Lung (tissue), 12 donors: ENCODE data around the gene LYPD3. TPM values are rescaled to one million over a fixed set of nuclear protein-coding genes. Genes with fewer than 3 reads are reported as not detected.

Experiments used
- ATAC-seq: fragments of 200-7000 bp; cut with Tn5 transposase; one replicate; pipeline ENCODE4 v1.9.1; 2020; ENCODE audit warnings: moderate number of reproducible peaks; ENCODE audit not compliant: insufficient read depth, low FRiP score
- DNase-seq, 3 donors: peaks; one replicate each; pipeline ENCODE4 v3.0.0-alpha.2; 2013 to 2017
- H3K27ac ChIP-seq, 2 donors: one replicate each; pipeline ENCODE4 v1.5.1; 2013; ENCODE audit warnings: mild to moderate bottlenecking in 2 of 2, moderate library complexity in 2 of 2, control low read depth in 1 of 2, inconsistent platforms in 1 of 2, low read depth in 1 of 2, low read length in 1 of 2
- H3K27me3 ChIP-seq, 3 donors: one replicate each; pipeline ENCODE4 v1.5.1; 2013; ENCODE audit warnings: low read length in 2 of 3; ENCODE audit not compliant: control insufficient read depth in 3 of 3, insufficient read depth in 3 of 3
- H3K36me3 ChIP-seq, 4 donors: one replicate each; pipeline ENCODE4 v1.5.1; 2013; ENCODE audit warnings: low read length in 4 of 4, mild to moderate bottlenecking in 1 of 4, moderate library complexity in 1 of 4; ENCODE audit not compliant: control insufficient read depth in 4 of 4, insufficient read depth in 4 of 4
- H3K4me1 ChIP-seq, 5 donors: one replicate each; pipeline ENCODE4 v1.5.1; 2013; ENCODE audit warnings: low read length in 5 of 5, mild to moderate bottlenecking in 2 of 5, moderate library complexity in 1 of 5; ENCODE audit not compliant: control insufficient read depth in 5 of 5, insufficient read depth in 5 of 5
- H3K4me3 ChIP-seq: one replicate; pipeline ENCODE4 v1.5.1; 2013; ENCODE audit warnings: mild to moderate bottlenecking, control low read depth, moderate library complexity
- H3K9ac ChIP-seq, 2 donors: one replicate each; pipeline ENCODE4 v1.5.1; 2013; ENCODE audit warnings: low read length in 2 of 2, control low read depth in 1 of 2; ENCODE audit not compliant: insufficient read depth in 1 of 2
- H3K9me3 ChIP-seq, 4 donors: one replicate each; pipeline ENCODE4 v1.5.1; 2013; ENCODE audit warnings: low read length in 3 of 4, mild to moderate bottlenecking in 1 of 4, moderate library complexity in 1 of 4; ENCODE audit not compliant: control insufficient read depth in 4 of 4, insufficient read depth in 3 of 4
- CTCF ChIP-seq: IDR thresholded peaks from 2 replicates; pipeline ENCODE4 v1.5.1; 2012; ENCODE audit warnings: mild to moderate bottlenecking; ENCODE audit errors: control extremely low read depth, extremely low read depth
- WGBS, 2 donors: extraction: QIAGEN DNeasy Blood & Tissue Kit; methylation state at CpG; one replicate each; pipeline ENCODE4 v1.1.7; 2013; 5-methylcytosine and 5-hydroxymethylcytosine counted together
- polyA plus RNA-seq, 2 donors: library from polyadenylated mRNA; stranded (reverse); fragments of 200-250 nt; gene quantifications; one replicate each; pipeline ENCODE4 v1.2.1, GENCODE V29; 2013
- total RNA-seq, 2 donors: library from RNA; depleted of rRNA in 1 of 2; stranded (reverse); fragments of >200 nt in 1 of 2; gene quantifications; one replicate each; pipeline ENCODE4 v1.2.1, GENCODE V29; 2014 to 2021
- donor health status: control.
- donor health status: control.
- donor health status: Bipolar disorder and iron deficiency.
- donor health status: healthy.
- donor health status: DM: yes; HTN: yes; CAD: no.

LYPD3 gene
- total and polyA plus RNA-seq, 4 donors = 0.28 to 1.7 (median 0.95) TPM

- WGBS, 2 donors = 97 to 100% methylated on average over 7 of the region's 7 CpGs
- Histone ChIP-seq H3K27me3 (no peaks in the 10 kb centered on the region), H3K36me3 (peaks cover 0 to 14% (median 6%) of the 10 kb centered on the region in 4 donors), H3K4me1 (peaks cover 0 to 23% (median 3%) of the 10 kb centered on the region in 5 donors), H3K4me3 (no peak overlapping the region), H3K27ac (no peak overlapping the region), H3K9me3 (no peaks in the 10 kb centered on the region), H3K9ac (no peak overlapping the region)
- no peak for TF ChIP-seq CTCF
- DNase-seq (no peak), ATAC-seq (no peak)
Measured at GRCh38 chr19:43496960-43497359, 31.6 kb upstream of the LYPD3 start.

GRCh38 chr19:43495082-43495481 lies 29.7 kb upstream of the LYPD3 start:
- DNase-seq = no peak

GRCh38 chr19:43490759-43491158 lies 25.4 kb upstream of the LYPD3 start:
- no peaks in the 10 kb centered on the region for H3K27me3 ChIP-seq
- no peak for TF ChIP-seq CTCF
- DNase-seq (no peak), ATAC-seq (no peak)
- H3K4me1 ChIP-seq = no peaks in the 10 kb centered on the region
- H3K9me3 ChIP-seq = no peaks in the 10 kb centered on the region
- peaks cover 0 to 7% (median 0%) of the 10 kb centered on the region in 4 donors for H3K36me3 ChIP-seq
- 90 to 93% methylated on average over 5 of the region's 5 CpGs for WGBS, 2 donors
- H3K9ac ChIP-seq = no peak overlapping the region
- no peak overlapping the region for H3K4me3 ChIP-seq
- no peak overlapping the region for H3K27ac ChIP-seq

More at GRCh38 chr19:43495082-43495481, 29.7 kb upstream of the LYPD3 start:
- 87 to 92% methylated on average over 8 of the region's 8 CpGs for WGBS, 2 donors
- H3K27me3 ChIP-seq = no peaks in the 10 kb centered on the region
- peaks cover 0 to 14% (median 6%) of the 10 kb centered on the region in 4 donors for H3K36me3 ChIP-seq
- no peak overlapping the region for H3K27ac ChIP-seq
- no peak overlapping the region for H3K9ac ChIP-seq
- no peaks in the 10 kb centered on the region for H3K9me3 ChIP-seq
- no peak for ATAC-seq
- no peak for TF ChIP-seq CTCF
- H3K4me1 ChIP-seq = peaks cover 0 to 19% (median 2%) of the 10 kb centered on the region in 5 donors
- no peak overlapping the region for H3K4me3 ChIP-seq

- ATAC-seq = no peak
- WGBS, 2 donors = 91 to 93% methylated on average over 7 of the region's 7 CpGs
- H3K36me3 ChIP-seq = peaks cover 0 to 3% (median 0%) of the 10 kb centered on the region in 4 donors
- H3K9me3 ChIP-seq = no peaks in the 10 kb centered on the region
- no peak overlapping the region for H3K27ac ChIP-seq
- no peak overlapping the region for H3K4me3 ChIP-seq
- H3K27me3 ChIP-seq = no peaks in the 10 kb centered on the region
- DNase-seq = no peak
- H3K4me1 ChIP-seq = no peaks in the 10 kb centered on the region
- TF ChIP-seq CTCF = no peak
- no peak overlapping the region for H3K9ac ChIP-seq
Measured at GRCh38 chr19:43489979-43490599, 24.7 kb upstream of the LYPD3 start.
